GM18502 (cell line): Measurements from ENCODE around the gene TSSK3.
"Not testable (repeated sequence)": the region's sequence is repeated elsewhere in the genome, so short reads cannot be mapped to it uniquely, and the experiment has no call there.

Source experiments
- ATAC-seq: cut with Tn5 transposase; IDR thresholded peaks from one replicate; pipeline ENCODE4 v1.9.1; 2021; ENCODE audit warnings: mild to moderate bottlenecking; ENCODE audit not compliant: unreplicated experiment, poor library complexity

TSSK3 gene

GRCh38 chr1:32394141-32394889, 32.0 kb downstream of the TSSK3 start, which contains the start of gene BSDC1:
BSDC1 (minus strand) TSS chr1:32394441; CDS start chr1:32394414, 27 bp downstream.
- peak; percentile 97 for ATAC-seq

DNA sequence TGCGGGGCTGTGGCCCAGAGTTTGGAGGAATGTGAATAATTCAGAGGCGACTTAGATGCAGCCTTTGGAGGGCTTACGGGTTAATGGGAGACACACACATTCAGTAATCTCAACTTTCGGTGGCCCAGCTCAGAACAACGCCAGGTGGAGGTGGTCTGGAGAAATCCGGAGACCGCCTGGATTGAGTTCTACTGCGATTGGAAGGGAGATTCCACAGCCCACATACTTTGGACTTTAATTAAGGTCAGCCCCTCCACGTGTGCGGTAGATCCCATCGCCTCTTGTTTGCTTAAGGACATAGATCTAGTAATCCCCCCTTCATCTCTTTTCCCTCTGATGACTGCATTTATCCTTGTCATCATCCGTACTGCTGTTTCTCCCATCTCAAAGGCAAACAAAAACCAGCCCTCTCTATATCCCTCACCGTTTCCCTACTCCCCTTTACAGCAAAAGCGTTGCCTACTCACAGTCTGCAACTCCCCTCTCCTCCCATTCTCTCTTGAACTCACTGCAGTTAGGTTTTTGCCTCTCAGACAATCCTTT, 32.6 kb downstream of the TSSK3 start:
- ATAC-seq: no peak

DNA sequence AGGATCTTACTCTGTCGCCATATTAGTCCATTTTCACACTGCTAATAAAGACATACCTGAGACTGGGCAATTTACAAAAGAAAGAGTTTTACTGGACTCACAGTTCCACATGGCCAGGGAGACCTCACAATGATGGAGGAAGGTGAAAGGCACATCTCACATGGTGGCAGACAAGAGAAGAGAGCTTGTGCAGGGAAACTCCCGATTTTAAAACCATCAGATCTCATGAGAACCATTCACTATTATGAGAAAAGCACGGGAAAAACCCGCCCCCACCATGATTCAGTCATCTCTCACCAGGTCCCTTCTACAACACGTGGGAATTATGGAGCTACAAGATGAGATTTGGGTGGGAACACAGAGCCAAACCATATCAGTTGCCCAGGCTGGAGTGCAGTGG, 34.2 kb downstream of the TSSK3 start:
- ATAC-seq: not testable (repeated sequence)

GRCh38 chr1:32398401-32398800, 36.1 kb downstream of the TSSK3 start:
- no peak for ATAC-seq

DNA sequence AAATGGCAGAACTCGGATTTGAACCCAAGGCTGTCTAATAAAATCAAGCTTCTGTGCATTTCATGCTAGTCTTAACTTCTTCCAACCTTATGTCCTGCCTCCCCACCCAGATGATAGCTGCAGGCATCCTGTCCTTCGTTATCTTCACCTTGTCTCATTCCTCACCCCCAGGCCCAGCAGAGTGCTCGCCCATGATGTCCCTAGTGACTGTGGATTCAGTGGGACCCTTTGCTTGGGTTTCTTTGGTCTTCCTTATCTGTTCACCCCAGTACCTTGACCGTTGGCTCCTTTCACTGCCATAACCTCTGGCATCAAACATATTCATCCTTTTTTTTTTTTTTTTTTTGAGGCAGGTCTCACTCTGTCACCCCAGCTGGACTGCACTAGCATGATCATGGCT, 37.5 kb downstream of the TSSK3 start:
- ATAC-seq: no peak

GRCh38 chr1:32400876-32401631, 38.7 kb downstream of the TSSK3 start:
- no peak for ATAC-seq

- no peak for ATAC-seq
These were observed 42.6 kb downstream of the TSSK3 start for GRCh38 chr1:32404946-32405345.

GRCh38 chr1:32405672-32406467, 43.5 kb downstream of the TSSK3 start:
- no peak for ATAC-seq

DNA sequence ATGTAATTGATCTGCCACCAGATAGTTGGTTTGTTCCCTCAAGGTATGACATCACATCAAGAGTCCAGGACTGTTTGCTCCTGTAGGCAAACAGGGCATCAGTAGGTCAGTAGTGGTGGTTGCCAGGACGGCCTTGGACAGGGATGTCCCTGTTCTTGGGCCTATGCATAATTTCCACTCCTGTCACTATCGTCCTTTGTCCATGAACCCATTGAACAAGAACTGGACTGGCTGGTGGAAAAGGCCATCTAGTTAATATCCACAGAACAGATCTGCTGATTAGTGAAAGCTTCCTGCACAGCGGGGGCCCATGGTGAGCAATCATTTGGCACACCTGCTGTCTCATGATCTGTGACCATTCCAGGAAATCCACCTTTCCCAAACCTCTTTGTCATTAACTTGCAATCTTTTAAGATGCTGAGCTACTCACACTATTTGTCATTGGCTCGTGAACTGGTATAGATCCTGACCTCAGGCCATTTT, 44.3 kb downstream of the TSSK3 start:
- ATAC-seq: no peak

DNA sequence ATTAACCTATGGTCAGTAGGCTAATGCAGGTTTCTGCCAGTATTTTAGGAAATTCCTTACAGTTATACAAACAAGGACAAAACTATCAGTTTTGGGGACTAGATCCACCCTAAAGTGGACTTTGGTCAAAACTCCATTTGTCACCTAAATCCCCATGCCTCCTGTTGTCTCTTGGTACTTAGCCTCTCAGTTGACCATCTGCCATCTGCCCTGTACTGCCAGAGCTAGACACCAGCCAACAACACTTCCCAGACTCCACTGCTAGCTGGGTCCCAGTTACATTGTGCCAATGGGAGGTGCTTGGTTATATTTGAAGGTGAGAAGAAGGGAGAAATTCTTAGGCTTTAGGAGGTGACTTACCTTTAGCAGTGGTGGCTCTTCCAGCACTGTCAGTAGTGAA, 48.9 kb downstream of the TSSK3 start:
- no peak for ATAC-seq

DNA sequence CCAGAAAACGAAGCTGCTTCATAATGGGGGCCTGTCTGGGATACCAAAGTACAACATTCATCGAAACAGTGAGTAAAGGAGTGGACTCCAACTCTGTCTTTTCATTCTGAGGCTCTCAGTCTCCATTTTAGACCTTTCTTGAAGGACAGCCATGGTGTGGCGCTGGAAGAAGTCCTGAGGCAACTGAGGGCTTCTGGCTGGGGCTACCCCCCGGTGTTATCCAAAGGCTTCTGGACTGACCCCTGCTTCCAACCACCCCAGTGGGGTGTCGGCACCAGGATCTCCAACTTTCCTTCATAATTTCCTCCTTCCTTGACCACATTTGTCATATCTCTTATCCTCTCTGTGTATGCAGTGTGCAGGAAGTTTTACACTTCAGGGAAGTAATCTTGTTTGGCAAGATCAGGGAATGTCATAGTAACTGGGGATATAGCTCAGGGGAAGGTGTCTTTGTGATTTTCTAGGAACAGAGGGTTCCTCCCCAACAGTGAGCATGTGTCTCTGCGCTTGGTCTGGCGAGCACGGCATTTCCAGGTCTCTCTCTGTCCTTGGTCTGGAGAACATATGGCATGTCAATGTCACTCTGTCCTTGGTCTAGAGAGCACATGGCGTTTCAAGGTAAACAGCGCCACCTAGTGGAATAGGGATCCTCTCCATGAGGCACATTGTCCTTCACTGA, 51.3 kb downstream of the TSSK3 start:
- ATAC-seq: no peak
